CD4-positive, alpha-beta T cell treated with Interleukin-4 for 1 hour (primary cell): Measurements from ENCODE around the gene LRRN2.

Source experiments
- DNase-seq, 2 donors: peaks; one replicate each; pipeline ENCODE4 v3.0.0-alpha.2; 2020 to 2022

LRRN2 gene

DNA sequence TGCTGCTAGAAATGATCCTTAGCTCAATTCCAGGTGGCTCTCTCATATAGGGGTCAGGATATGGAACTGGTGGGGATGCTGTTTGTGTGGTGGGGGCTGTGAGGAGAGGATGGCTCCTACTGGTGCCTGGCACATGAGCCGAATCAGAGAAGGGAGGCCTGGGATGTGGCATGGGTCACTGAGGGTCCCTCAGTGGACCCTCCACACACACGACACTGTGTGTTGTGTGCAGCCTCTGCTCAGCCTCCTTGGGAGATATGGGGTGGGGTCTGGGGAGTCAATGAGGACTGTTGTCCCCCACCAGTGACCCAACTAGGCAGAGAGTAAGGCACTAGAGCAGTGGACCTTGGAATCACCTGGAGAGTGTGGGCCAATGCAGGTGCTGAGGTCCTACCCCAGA, 3.2 kb upstream of the LRRN2 start:
- no peak for DNase-seq

DNA sequence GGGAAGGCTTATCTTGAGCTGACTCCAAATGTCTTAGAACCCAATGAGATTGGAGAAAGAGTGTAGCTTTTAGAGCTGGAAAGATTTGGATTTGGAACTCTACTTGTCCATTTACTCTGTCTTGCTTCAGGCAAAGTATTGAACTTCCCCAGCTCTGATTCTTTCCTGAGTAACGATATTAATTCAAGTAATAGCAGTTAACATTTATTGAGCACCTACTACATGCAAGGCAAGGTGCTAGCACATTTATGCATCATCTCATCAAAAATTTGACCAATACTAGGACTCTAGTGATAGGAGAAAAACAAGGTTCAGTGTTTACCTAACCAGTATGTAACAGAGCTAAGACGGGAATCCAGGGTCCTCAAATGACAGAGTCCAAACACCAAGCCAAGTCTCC, 2.5 kb upstream of the LRRN2 start:
- no peak for DNase-seq

- DNase-seq: no peak
Observed at GRCh38 chr1:204684571-204685235, 835 bp downstream of the LRRN2 start.

GRCh38 chr1:204684206-204684570, 1.4 kb downstream of the LRRN2 start:
- no peak for DNase-seq

GRCh38 chr1:204683284-204684205, 2.0 kb downstream of the LRRN2 start:
- DNase-seq: no peak

DNA sequence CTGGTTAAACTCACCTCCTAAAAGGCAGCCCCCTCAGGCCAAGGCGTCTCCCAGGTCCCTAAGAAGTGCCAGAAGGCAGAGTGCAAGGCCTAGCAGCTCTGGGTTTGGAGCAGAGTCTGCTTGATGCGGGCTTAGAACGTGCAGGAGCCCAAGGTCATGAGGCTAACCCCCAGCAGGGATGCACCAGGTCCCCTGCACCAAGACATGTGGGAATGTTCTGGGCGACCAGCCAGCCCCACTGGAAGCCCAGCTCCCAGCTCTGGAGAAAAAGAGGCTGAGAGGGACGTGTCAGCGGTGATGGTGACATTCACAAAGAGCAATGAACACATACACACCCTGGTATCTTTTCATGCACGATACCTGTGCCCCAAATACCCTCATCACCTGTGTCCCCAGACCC, 5.1 kb downstream of the LRRN2 start:
- no peak for DNase-seq

- no peak for DNase-seq
Observed at GRCh38 chr1:204680051-204680450, 5.5 kb downstream of the LRRN2 start.

- DNase-seq: no peak
Observed at GRCh38 chr1:204678721-204679475, 6.6 kb downstream of the LRRN2 start.

GRCh38 chr1:204677864-204678263, 7.7 kb downstream of the LRRN2 start:
- no peak for DNase-seq

GRCh38 chr1:204676043-204676442, 9.5 kb downstream of the LRRN2 start:
- DNase-seq: no peak

GRCh38 chr1:204673909-204674649, 11.5 kb downstream of the LRRN2 start:
- no peak for DNase-seq

GRCh38 chr1:204673209-204673608, 12.3 kb downstream of the LRRN2 start:
- no peak for DNase-seq

GRCh38 chr1:204672482-204673121, 12.9 kb downstream of the LRRN2 start:
- no peak for DNase-seq

DNA sequence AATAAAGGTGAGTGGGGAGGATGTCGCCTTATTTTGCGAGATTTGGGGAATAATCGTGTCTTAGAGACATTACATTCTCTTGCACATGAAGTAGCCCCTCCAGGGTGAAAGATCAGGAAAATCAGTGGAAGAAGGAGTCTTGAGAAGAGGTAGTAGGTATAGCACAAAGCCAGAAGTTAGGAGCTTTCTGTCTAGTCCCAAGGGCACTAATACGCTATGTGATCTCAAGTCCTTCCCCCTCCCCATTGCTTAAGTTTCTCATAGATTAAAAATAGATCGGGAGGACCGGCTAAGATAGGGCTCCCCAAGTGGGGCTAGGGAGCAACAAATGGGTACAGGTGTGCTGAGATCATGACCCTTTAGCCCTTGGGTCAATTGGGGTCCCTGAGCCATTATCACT, 13.5 kb downstream of the LRRN2 start:
- DNase-seq: no peak

DNA sequence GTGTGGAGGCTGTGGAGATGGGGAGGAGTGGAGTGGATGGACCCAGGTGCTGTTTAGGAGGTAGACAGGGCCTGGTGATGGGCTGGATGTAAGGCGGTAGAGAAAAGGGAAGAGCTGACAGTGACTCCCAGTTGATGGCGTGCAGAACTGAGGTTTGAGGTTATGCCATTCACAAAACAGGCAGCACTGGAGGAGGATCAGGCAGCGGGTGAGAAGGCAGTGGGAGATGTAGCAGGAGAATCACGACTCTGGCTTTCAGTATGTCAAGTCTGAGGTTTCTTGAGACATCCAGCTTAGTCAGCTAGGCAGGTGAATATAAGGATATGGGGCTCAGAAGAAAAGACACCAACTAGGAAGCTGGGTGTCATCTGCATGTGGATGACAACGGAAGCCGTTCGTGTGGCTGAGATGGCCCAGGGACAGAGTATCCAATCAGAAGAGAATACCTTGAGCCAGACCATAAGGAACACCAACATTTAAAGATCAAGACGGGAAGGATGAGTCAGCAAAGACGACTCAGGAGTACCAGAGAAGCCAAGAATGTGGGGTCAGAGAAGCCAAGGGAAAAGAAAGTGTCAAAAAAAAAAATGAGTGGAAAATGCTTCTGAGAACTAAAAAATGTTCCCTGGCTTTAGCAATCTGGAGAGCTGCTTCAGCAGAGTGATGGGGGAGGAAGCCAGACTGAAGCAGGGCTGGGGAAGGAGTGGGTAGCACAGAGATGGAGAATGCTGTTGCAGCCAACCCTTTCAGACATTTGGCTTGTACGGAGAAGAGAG, 15.2 kb downstream of the LRRN2 start:
- DNase-seq: no peak

GRCh38 chr1:204669579-204669978, 16.0 kb downstream of the LRRN2 start:
- DNase-seq: no peak

DNA sequence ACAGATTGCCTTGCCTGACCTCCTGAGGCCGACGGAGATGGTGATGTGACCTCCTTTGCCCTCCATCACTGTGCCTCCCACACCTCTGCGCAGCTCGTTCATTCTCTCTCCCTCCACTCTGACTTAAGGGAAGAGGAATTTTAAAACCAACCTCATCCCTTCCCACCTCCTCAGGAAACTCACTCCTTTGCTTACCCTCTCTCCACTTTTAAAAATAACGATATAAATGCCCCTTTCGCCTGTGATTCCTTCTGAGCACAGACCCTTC, 21.2 kb downstream of the LRRN2 start:
- no peak for DNase-seq

- DNase-seq: no peak
Observed at GRCh38 chr1:204663644-204664383, 21.7 kb downstream of the LRRN2 start.

DNA sequence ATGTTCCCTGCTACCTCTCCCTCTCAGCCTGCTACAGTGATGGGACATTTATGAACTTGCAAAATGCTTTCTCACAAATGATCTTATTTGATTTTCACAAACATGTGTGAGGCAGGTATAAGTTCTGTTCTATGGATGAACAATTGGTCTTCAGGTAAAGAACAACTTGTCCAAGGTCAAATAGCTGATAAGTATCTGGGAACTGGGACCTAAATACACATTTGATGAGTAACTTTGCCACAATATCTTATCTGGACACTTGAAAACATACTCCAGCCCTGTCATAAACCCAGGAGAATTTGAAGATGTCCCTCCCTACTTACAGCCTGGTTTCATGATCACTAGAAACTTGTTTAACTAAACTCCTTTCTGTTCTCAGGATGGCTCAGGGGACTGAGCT, 23.0 kb downstream of the LRRN2 start:
- DNase-seq: no peak

DNA sequence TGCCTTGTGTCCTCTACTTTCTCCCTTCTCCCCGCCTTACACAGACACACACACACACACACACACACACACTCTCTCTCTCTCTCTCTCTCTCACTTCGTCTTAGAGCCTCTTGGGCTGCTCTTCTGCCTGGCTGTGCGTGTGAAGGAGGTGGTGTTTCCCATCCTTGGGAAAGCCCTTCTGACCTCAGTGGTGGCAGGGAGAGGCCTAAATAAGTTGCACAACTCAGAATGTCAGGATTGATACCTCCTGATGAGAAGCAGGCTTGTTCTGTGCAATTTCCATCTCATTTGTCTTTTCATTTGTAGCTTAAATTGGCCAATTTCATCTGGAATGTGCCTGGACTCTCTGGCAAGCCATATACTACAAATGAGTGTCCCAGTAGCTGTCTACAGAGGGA, 25.0 kb downstream of the LRRN2 start:
- no peak for DNase-seq

DNA sequence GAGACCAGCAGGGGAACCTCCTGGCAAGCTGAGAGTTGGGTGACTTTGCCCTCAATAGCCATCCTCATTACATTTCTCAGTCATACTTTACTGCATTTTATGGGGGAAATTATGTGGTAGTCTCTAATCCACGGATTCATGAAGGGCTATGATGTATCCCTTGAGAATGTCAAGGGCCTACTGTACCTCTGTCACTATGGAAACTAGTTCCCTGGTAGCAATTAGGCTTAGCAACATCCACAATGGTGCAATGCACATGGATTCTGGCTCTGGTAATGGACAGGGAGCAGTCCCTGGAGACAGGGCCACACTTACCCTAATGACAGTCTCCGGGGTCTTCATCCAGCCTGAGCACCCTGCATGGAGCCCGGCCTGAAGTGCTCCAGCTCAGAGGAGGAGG, 26.5 kb downstream of the LRRN2 start:
- DNase-seq: no peak
